ENCODE measurements around the gene TMEM267. TPM values are rescaled to one million over a fixed set of nuclear protein-coding genes. Genes with fewer than 3 reads are reported as not detected.

The TMEM267 gene
- total and polyA plus RNA-seq, 2 of the 4 experiments (the other 2 are of a cell fraction): 9.2 to 12.0 TPM

GRCh38 chr5:43400082-43400481, 83.6 kb downstream of the TMEM267 start:
- POLR2A ChIA-PET (ENCODE audit: unreplicated experiment): no interaction called here
- intact Hi-C loops (cut with micrococcal nuclease): loop anchor here (1.0 to 5.0 kb wide), 3 partner anchors 84 to 1372 kb away; no protein-coding TSS in a partner anchor

More at GRCh38 chr5:43400082-43400481, 83.6 kb downstream of the TMEM267 start:
- Histone ChIP-seq H3K14ac (replicated peaks; ENCODE audit: low read depth, low read length) (no peak overlapping the region), H2BK20ac (ENCODE audit: low read depth, low read length) (no peak overlapping the region), H2AFZ (replicated peaks; ENCODE audit: low read length, poor library complexity) (peak overlapping the region; percentile 74), H3K79me1 (ENCODE audit: low read depth in 1 of 2, low read length in 2 of 2) (no peaks in the 10 kb centered on the region), H2AK9ac (replicated peaks; ENCODE audit: low read depth, low read length, poor library complexity) (no peak overlapping the region), H2BK5ac (ENCODE audit: low read depth, low read length, poor library complexity, severe bottlenecking) (no peak overlapping the region), H3K9ac (ENCODE audit: low read depth, low read length) (no peak overlapping the region), H3K4me2 (ENCODE audit: low read depth, low read length) (0 out of 2 replicates have a peak overlapping the region, but pooled peaks have one; percentile 65), H3K18ac (ENCODE audit: low read depth, low read length) (no peak overlapping the region), H3K9me1 (ENCODE audit: insufficient read depth, low read length) (no peaks in the 10 kb centered on the region), H2BK15ac (ENCODE audit: low read depth, low read length) (no peak overlapping the region), H4K20me1 (ENCODE audit: insufficient read depth, low read length) (no peaks in the 10 kb centered on the region), H3K36me3 (ENCODE audit: control insufficient read depth, insufficient read depth, low read length) (no peaks in the 10 kb centered on the region), H3K23ac (ENCODE audit: low read depth, low read length) (no peak overlapping the region), H3K27me3 (ENCODE audit: control insufficient read depth, insufficient read depth, low read length) (peaks cover 12% of the 10 kb centered on the region), H3K4me3 (ENCODE audit: insufficient read depth, low read depth, low read length) (no peak overlapping the region), H3K27ac (ENCODE audit: insufficient read depth, low read length) (no peak overlapping the region), H2BK120ac (ENCODE audit: low read depth, low read length) (no peak overlapping the region), H2AK5ac (ENCODE audit: low read depth, low read length) (no peak overlapping the region), H3K9me3 (ENCODE audit: control insufficient read depth, insufficient read depth, low read length) (no peaks in the 10 kb centered on the region), H3K4me1 (ENCODE audit: control insufficient read depth, insufficient read depth, low read length) (no peaks in the 10 kb centered on the region), H3K56ac (ENCODE audit: extremely low read depth, insufficient read depth, low read length) (no peak overlapping the region), H4K91ac (ENCODE audit: insufficient read depth, low read depth, low read length) (no peak overlapping the region), H4K8ac (ENCODE audit: low read depth in 2 of 2, low read length in 2 of 2) (no peak overlapping the region), H3K4ac (ENCODE audit: low read depth, low read length) (no peak overlapping the region), H4K5ac (ENCODE audit: low read depth, low read length) (no peak overlapping the region)
- ATAC-seq (ENCODE audit: low read depth) (peak; percentile 72), DNase-seq (peak; percentile 21)
- CTCF ChIA-PET: interaction anchor here (0.7 to 2.3 kb wide), 2 partner anchors 84 to 88 kb away, joined by 4 to 9 read pairs; partner anchors contain the start of gene TMEM267
- no peak for TF ChIP-seq MAFK (IDR thresholded peaks at IDR 0.05; ENCODE audit: low read depth, low read length)
- no peak for TF ChIP-seq FOS (IDR thresholded peaks at IDR 0.05; ENCODE audit: low read depth, low read length)
- TF ChIP-seq RCOR1 (IDR thresholded peaks at IDR 0.05; ENCODE audit: insufficient replicate concordance, low read length): no peak
- no peak for TF ChIP-seq NFE2L2 (IDR thresholded peaks at IDR 0.05; ENCODE audit: low read depth, low read length)
- TF ChIP-seq BHLHE40 (IDR thresholded peaks at IDR 0.05; ENCODE audit: low read depth, low read length): no peak
- no peak for TF ChIP-seq SMC3 (IDR thresholded peaks at IDR 0.05; ENCODE audit: low read depth, low read length)
- TF ChIP-seq, protein P1, sequence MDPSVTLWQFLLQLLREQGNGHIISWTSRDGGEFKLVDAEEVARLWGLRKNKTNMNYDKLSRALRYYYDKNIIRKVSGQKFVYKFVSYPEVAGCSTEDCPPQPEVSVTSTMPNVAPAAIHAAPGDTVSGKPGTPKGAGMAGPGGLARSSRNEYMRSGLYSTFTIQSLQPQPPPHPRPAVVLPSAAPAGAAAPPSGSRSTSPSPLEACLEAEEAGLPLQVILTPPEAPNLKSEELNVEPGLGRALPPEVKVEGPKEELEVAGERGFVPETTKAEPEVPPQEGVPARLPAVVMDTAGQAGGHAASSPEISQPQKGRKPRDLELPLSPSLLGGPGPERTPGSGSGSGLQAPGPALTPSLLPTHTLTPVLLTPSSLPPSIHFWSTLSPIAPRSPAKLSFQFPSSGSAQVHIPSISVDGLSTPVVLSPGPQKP (IDR thresholded peaks at IDR 0.05; ENCODE audit: borderline replicate concordance, low read depth, low read length): no peak
- TF ChIP-seq, protein P2, sequence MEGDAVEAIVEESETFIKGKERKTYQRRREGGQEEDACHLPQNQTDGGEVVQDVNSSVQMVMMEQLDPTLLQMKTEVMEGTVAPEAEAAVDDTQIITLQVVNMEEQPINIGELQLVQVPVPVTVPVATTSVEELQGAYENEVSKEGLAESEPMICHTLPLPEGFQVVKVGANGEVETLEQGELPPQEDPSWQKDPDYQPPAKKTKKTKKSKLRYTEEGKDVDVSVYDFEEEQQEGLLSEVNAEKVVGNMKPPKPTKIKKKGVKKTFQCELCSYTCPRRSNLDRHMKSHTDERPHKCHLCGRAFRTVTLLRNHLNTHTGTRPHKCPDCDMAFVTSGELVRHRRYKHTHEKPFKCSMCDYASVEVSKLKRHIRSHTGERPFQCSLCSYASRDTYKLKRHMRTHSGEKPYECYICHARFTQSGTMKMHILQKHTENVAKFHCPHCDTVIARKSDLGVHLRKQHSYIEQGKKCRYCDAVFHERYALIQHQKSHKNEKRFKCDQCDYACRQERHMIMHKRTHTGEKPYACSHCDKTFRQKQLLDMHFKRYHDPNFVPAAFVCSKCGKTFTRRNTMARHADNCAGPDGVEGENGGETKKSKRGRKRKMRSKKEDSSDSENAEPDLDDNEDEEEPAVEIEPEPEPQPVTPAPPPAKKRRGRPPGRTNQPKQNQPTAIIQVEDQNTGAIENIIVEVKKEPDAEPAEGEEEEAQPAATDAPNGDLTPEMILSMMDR (conservative IDR thresholded peaks at IDR 0.05; ENCODE audit: low read depth, low read length): peak; percentile 35; the same call in 1 of the 2 replicates
- TF ChIP-seq POLR2A (IDR thresholded peaks at IDR 0.05; ENCODE audit: low read depth, low read length): no peak
- TF ChIP-seq RAD21 (IDR thresholded peaks at IDR 0.05; ENCODE audit: low read length): peak; percentile 35; the same call in 1 of the 2 replicates
- no peak for TF ChIP-seq USF2 (IDR thresholded peaks at IDR 0.05; ENCODE audit: low read depth, low read length)
- TF ChIP-seq CEBPB (IDR thresholded peaks at IDR 0.05; ENCODE audit: low read depth, low read length): no peak
- WGBS, 2 experiments (ENCODE audit: extremely low coverage in 2 of 2, insufficient read length in 1 of 2): no CpG with 5 or more reads among the region's 3 CpGs
- dilution Hi-C loops (cut with HindIII; ENCODE audit: low sequenced_read_pairs, unreplicated experiment) (no loop called here), in situ Hi-C loops (cut with MboI; ENCODE audit: low sequenced_read_pairs) (no loop called here)
- no TSS peak for BruUV-seq (replicated peaks)

Measured in IMR-90 (cell line).